HL-60 (cell line): ENCODE measurements around the gene SYCP2.

Source experiments
- CTCF ChIP-seq: IDR thresholded peaks from one replicate; pipeline ENCODE4 v1.5.1; 2011; ENCODE audit warnings: low read length, control low read depth, inconsistent platforms; ENCODE audit not compliant: insufficient read depth
- GABPA ChIP-seq: IDR thresholded peaks from 2 replicates; pipeline ENCODE4 v1.6.1; 2012; ENCODE audit warnings: low read depth
- POLR2AphosphoS5 ChIP-seq: IDR thresholded peaks from 2 replicates; pipeline ENCODE4 v1.6.1; 2012; ENCODE audit warnings: low read depth
- REST ChIP-seq: IDR thresholded peaks from 2 replicates; pipeline ENCODE4 v1.6.1; 2012; ENCODE audit warnings: low read depth; ENCODE audit not compliant: insufficient replicate concordance
- SPI1 ChIP-seq: IDR thresholded peaks from 2 replicates; pipeline ENCODE4 v1.6.1; 2012; ENCODE audit warnings: low read depth, mild to moderate bottlenecking, borderline replicate concordance

GRCh38 chr20:59939052-59939878 lies 5.8 kb upstream of the SYCP2 start:
- TF ChIP-seq REST: no peak
- TF ChIP-seq CTCF: no peak
- TF ChIP-seq GABPA: no peak
- TF ChIP-seq POLR2AphosphoS5: no peak
- TF ChIP-seq SPI1: no peak
